Right atrium auricular region (tissue), 2 donors: ENCODE data around the gene SLC25A23. TPM values are rescaled to one million over a fixed set of nuclear protein-coding genes. Genes with fewer than 3 reads are reported as not detected.
A peak's percentile ranks its signal among the peaks of the same experiment; 100 is the strongest.

ENCODE experiments used
- DNase-seq: peaks from one replicate; pipeline ENCODE4 v3.0.0-alpha.2; 2019; ENCODE audit warnings: low spot score
- H3K27ac ChIP-seq, 2 donors: fragments of 200-600 bp; sonication (generic); 1 replicate in 1 of 2; 2 replicates in 1 of 2; pipeline ENCODE4 v1.5.1; 2016 to 2019
- H3K27me3 ChIP-seq, 2 donors: fragments of 200-600 bp; sonication (generic); one replicate each; pipeline versions ENCODE4 v1.5.1 to v1.6.0; 2017 to 2019
- H3K36me3 ChIP-seq: fragments of 200-600 bp; sonication (generic); one replicate; pipeline ENCODE4 v1.5.1; 2016
- H3K4me1 ChIP-seq, 2 donors: fragments of 200-600 bp; sonication (generic); one replicate each; pipeline versions ENCODE4 v1.5.1 to v1.6.0; 2017 to 2019
- H3K4me3 ChIP-seq, 2 donors: fragments of 200-600 bp; sonication (generic); 1 replicate in 1 of 2; 2 replicates in 1 of 2; pipeline ENCODE4 v1.5.1; 2017 to 2019; ENCODE audit warnings: mild to moderate bottlenecking in 1 of 2, moderate library complexity in 1 of 2
- H3K9me3 ChIP-seq, 2 donors: fragments of 200-600 bp; sonication (generic); one replicate each; pipeline ENCODE4 v1.5.1; 2019
- total RNA-seq, 2 donors: library from RNA; depleted of rRNA; stranded (reverse); fragments of >200 nt; gene quantifications; one replicate each; pipeline ENCODE4 v1.1.0, GENCODE V29; 2016
- TF ChIP-seq, protein P1 (sequence below), 2 donors: fragments of 200-600 bp; sonication (generic); IDR thresholded peaks; one replicate each; pipeline ENCODE4 v1.5.1; 2019; ENCODE audit warnings: antibody characterized with exemption in 2 of 2

SLC25A23 gene
- total RNA-seq, 2 donors from 2014 or later = 88.7 to 103 TPM

DNA sequence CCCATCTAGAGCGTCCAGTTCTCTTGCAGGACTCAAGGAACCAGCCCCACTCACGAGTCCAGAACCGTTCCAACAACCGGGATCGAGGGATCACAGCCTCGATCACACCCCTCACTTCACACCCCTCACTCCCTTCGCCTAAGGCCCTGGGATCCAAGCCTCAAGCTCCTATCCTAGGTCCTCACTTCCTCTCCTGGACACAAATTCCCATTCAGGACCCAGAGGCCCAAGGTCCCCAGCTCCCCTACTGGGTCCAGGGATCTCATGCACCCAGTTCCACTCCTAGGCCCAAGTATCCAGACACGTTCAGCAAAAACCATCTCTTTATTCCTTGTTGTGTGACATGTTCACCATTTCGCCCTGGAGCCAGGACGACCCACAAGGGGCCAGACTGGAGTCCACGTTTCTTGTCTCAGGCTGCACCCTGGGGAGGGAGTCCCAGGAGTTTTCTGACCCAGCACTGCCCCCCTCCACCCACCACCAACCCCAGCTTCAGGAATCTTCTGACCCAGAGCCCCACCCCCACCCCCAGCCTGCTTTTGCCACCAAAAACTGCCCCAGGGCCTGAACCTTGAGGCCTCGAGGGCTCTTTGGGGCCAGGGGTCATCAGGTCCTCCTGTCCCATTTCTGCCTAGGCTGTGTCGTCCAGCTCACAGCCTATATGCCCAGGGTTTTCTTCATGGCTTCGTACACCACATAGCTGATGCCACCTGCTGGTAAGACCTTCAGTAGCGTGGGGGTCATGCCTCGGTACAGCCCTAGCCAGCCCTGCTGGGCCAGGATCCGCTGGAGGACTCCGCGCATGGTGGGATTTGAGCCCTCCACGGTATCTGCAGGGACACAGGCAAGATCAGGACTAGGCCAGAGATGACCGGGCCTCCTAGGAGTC, 33.6 kb downstream of the SLC25A23 start:
- Histone ChIP-seq H3K4me1 (peaks cover 0 to 35% of the 10 kb centered on the region in 2 donors), H3K36me3 (peaks cover 2% of the 10 kb centered on the region), H3K9me3 (no peaks in the 10 kb centered on the region), H3K4me3 (peak overlapping the region in 1 of 2 donors; percentile 40), H3K27ac (peak overlapping the region; percentile 78 to 85), H3K27me3 (no peaks in the 10 kb centered on the region)
- DNase-seq = no peak
- TF ChIP-seq, protein P1, sequence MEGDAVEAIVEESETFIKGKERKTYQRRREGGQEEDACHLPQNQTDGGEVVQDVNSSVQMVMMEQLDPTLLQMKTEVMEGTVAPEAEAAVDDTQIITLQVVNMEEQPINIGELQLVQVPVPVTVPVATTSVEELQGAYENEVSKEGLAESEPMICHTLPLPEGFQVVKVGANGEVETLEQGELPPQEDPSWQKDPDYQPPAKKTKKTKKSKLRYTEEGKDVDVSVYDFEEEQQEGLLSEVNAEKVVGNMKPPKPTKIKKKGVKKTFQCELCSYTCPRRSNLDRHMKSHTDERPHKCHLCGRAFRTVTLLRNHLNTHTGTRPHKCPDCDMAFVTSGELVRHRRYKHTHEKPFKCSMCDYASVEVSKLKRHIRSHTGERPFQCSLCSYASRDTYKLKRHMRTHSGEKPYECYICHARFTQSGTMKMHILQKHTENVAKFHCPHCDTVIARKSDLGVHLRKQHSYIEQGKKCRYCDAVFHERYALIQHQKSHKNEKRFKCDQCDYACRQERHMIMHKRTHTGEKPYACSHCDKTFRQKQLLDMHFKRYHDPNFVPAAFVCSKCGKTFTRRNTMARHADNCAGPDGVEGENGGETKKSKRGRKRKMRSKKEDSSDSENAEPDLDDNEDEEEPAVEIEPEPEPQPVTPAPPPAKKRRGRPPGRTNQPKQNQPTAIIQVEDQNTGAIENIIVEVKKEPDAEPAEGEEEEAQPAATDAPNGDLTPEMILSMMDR (IDR thresholded peaks at IDR 0.05) = no peak

DNA sequence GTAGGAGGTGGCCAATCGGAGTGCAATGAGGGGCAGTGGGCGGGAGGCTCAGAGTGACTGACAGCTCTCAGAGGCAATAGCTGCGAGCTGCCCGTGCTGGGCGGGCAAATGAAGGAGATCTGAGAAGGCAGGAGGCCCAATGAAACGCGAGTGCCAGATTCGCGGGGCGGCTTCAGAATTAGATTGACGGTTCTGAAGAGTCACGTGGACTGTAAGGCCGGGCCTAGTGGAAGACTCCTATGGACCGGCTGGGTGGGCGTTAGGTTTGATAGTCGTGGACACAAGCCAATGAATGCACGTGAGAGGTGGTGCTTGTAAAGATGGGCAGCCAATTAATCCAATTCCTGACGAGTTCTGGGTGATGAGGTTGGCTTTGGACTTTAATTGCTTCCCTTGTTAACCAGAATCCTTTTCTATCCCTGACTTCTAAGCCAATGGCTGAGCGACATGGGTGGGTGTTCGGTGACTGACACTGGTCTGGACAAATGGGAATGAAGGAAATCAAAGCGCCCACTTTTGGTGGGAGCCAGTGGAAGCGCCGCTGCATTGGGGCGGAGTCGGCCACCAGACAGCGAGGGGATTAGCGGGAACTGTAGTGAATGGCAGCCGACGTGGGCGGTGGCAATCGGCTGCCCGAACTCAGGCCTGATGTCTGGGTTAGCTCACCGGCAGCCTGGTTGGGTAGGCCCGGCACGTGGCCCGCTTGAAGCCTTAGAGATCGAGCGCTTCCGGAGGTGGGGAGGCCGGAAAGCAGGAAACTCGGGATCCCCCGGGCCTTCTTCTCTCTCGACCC, 34.5 kb downstream of the SLC25A23 start:
- Histone ChIP-seq H3K27ac (peak overlapping the region; percentile 78 to 85), H3K4me1 (peaks cover 0 to 41% of the 10 kb centered on the region in 2 donors), H3K4me3 (peak overlapping the region in 1 of 2 donors; percentile 40), H3K36me3 (peaks cover 10% of the 10 kb centered on the region), H3K27me3 (no peaks in the 10 kb centered on the region), H3K9me3 (no peaks in the 10 kb centered on the region)
- TF ChIP-seq, protein P1 (IDR thresholded peaks at IDR 0.05) = no peak
- peak; percentile 100 for DNase-seq

DNA sequence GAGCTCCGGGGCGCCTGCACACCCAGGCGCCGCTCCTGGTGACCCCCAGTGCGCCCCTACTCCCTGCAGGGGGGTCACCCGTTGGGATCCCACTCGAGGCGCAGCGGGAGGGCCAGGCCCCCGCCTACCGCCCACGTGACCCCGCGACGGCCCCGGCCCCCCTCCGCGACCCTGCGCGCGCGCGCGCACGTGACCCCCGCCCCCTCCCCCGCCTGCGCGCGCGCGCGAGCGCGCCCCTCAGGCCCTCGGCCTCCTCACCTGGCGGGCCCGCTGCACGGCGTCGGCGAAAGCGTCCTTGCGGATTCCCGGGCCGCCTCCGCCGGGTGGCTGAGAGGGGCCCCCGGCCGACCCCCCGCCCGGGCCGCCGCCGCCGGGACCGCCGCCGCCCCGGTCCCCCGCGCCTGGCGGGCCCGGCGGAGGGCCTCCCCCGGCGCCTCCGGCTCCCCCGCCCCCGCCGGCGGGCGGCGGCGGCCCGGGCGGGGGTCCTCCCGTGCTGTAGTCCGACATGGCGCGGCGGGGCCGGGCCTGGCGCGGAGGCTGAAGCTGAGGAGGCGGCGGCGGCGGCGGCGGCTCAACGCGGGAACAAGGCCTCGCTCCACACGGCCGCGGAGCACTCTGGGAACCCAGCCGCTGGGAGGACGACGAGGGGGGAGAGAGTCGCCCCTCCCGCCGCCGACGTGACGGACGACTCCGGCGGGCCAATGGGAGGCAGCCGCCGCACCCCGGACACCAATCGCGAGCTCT, 35.2 kb downstream of the SLC25A23 start, which contains the start of gene KHSRP:
Gene KHSRP, minus strand, starts transcription at position 617 of the 744 bp plus-strand sequence. Its CDS starts 110 bp downstream, at position 507.
- DNase-seq = no peak
- TF ChIP-seq, protein P1 (IDR thresholded peaks at IDR 0.05) = no peak
- no peaks in the 10 kb centered on the region for H3K27me3 ChIP-seq
- H3K27ac ChIP-seq = peak within 1 kb of the TSS; percentile 78 to 85
- H3K4me3 ChIP-seq = peak within 1 kb of the TSS; percentile 76 to 82
- H3K36me3 ChIP-seq = peaks cover 18% of the 10 kb centered on the region
- H3K9me3 ChIP-seq = no peaks in the 10 kb centered on the region
- H3K4me1 ChIP-seq = peaks cover 0 to 45% of the 10 kb centered on the region in 2 donors

DNA sequence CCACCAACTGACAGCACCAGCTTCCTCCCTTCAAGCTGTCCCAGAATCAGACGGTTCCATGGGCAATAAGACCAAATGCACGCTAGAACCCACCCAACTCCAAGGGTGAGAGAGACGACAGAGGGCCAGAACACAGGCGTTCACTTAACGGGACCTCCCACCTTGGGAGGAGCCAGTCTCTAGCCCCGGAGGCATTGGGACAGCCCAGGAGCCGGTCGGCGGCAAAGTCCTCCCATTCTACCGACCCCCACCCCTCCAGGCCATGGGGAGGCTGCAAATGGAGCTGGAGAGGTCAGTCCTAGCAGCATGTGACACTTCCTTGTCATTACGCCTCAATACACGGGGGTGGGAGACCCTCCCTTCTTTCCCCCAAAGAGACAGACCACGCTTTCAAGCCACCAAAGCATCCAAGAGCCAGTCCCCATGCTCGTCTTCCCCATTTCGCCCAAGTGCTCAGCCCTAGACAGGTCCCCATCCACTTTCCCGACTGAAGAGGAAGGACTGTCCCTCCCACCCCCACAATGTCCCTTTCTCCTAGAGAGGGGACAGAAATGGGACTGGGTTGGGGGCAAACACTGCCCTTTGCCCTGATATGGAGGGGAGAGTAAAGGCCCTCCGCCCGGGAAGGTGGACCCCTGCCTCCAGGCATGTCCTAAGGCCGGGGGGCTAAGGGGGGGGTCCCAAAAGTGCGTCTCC, 35.9 kb downstream of the SLC25A23 start:
- DNase-seq = peak; percentile 61
- Histone ChIP-seq H3K9me3 (no peaks in the 10 kb centered on the region), H3K27ac (peak overlapping the region; percentile 46 to 75), H3K36me3 (peaks cover 24% of the 10 kb centered on the region), H3K27me3 (no peaks in the 10 kb centered on the region), H3K4me3 (peak overlapping the region; percentile 76 to 82), H3K4me1 (peaks cover 0 to 45% of the 10 kb centered on the region in 2 donors)
- TF ChIP-seq, protein P1 (IDR thresholded peaks at IDR 0.05) = no peak
